Activated T-cell treated with anti-CD3 and anti-CD28 coated beads for 48 hours (primary cell): ENCODE results near the gene H19.

Source experiments
- DNase-seq: peaks from one replicate; pipeline ENCODE4 v3.0.0-alpha.2; 2020; ENCODE audit warnings: low read depth

H19 gene

GRCh38 chr11:1982873-1983600 is 14.6 kb downstream of the H19 start:
- DNase-seq, result no peak

DNA sequence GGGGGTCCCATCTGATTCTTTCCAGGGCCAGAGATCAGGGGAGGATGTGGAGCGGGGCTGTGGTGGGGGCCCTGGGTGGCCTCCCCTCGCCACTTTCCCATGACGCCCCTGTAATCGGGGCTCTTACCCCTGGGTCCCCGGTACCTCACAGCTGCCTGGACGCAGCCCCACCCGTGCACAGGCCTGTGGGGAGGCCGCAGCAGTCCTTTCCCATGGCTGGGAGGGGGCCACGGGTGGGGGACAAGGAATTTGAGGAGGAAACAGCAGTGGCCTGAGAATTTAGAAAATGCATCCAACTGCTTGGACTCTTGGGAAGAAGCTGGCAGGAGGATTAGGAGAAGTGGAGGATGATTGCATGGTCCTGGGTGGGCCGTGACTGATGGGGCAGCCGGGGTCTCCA is 18.0 kb downstream of the H19 start:
- DNase-seq, result no peak

DNA sequence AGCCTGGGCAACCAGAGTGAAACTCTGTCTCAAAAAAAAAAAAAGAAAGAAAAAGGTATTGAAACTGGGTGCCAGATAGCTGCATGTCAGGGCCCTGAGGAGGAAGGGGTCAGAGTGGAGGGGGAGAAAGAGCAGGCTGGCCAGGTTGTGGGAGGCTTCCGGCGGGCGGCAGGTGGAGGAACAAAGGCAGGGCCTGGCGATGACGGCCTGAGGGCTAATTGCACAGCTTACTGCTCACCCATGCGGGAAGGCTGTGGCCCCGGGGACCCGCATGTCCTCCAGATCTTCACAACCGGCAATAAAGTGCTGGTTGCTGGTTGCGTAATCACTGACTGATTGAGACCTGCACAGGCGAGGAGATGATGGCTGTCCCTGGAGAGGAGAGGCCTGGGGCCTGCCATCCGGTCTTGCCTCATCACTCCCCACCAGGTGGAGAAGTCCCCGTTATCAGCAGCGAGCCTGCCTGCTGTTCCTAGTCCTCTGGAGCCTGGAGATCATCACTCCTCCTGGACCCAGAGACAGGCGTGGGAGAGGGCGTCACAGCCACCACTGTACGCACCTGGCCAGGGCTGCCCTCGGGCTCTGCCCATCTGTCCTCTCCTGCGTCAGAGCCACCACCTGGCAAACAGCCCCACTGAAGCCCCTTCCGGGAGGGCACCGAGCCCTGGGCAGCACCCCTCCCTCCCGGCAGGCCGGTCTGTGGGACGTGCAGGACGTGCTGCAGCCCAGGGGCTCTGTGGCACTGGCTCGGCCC is 18.7 kb downstream of the H19 start:
- no peak for DNase-seq

- no peak for DNase-seq
Observed at GRCh38 chr11:1975185-1975584, 22.5 kb downstream of the H19 start.

- DNase-seq, result no peak
Observed at GRCh38 chr11:1970956-1971355, 26.7 kb downstream of the H19 start.

DNA sequence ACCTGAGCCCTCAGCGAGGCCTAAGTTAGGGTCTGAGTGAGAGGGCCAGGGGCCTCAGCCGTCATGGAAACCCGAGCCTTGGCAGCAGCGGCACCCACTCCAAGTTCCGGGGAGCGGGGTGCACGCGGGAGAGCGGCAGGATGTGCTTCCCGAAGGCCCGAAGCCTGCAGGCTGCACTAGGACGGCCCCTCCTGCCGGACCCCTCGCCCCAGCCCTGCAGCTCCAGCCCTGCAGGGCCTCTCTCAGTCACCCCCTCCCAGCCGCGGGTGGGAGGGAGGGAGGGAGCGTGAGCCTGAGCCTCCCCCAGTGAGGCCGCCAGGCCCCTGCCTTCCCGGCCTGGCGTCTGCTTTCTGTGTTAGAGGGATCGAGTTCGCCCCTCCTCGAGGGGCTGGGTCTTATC is 27.9 kb downstream of the H19 start:
- no peak for DNase-seq

GRCh38 chr11:1969035-1969434 is 28.6 kb downstream of the H19 start:
- DNase-seq, result no peak

DNA sequence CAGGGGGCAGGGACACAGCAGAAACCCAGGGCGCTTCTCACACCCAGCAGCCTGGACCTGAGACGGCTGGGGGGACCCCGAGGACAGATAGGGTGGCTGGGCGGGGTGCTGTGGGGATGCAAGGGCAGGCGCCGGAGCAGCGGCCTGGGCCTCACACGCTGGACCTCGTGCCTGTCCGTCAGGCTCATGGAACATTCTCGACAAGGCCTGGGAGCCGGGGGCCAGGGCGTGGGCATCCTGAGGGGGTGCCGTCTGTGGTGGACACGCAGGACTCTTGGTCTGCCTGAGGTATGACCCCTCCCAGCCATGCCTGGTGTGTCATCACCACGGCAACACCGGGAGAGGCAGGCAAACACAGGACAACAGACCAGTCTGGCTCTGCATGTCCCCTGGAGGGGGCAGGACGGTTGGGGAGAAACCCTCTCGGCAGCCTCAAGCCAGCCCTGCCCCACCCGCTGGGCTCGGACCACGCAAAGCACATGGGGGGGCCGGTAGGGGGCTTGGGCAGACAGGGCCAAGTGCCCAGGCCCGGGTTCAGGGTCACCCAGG is 29.1 kb downstream of the H19 start:
- DNase-seq, result no peak

DNA sequence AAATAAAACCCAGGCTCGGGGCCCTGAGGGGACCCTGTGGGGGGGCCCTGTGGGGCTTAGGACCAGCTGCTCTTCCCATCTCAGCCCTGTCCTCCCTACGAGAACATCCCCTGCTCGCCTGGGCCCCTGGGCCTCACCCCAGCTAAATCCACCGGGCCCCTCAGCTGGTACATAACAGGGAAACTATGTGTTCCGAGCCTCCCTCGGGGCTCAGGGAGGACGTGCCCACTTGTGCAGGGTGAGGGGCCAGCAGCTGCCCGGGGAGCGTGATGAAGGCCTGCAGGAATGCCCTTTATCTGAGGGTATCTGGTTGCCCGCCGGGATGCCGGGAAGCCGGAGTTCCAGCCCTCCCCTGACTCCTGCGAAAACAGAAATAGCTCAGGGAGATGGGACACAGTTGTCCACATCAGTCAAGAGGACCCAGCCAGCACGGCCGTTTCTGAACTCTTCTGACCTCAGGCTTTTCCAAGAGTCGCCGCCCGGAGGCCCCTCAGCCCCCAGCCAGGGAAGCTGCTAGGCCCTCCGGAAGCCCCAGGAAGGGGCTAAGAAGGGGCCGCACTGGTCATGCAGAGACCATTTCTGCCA is 29.9 kb downstream of the H19 start:
- DNase-seq, result no peak

- DNase-seq, result no peak
Observed at GRCh38 chr11:1966531-1966930, 31.1 kb downstream of the H19 start.

DNA sequence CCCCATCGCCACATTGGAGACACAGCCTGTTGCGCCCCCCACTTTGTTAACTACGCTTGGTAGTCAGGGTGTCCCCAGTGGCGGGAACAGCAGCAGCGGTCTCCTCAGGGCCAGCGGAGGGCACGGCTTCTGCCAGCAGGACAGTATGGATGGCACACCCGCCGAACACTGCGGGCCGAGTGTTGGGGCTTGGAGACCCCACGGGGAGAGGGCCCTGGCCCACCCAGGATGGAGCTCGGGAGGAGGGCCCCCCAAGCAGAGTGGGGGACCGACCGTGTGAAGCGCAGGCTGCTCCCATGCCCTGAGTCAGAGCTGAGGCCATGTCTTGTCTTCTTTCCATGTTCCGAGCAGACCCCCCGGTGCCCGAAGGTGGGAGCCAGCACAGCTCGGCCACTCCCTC is 32.7 kb downstream of the H19 start:
- no peak for DNase-seq

DNA sequence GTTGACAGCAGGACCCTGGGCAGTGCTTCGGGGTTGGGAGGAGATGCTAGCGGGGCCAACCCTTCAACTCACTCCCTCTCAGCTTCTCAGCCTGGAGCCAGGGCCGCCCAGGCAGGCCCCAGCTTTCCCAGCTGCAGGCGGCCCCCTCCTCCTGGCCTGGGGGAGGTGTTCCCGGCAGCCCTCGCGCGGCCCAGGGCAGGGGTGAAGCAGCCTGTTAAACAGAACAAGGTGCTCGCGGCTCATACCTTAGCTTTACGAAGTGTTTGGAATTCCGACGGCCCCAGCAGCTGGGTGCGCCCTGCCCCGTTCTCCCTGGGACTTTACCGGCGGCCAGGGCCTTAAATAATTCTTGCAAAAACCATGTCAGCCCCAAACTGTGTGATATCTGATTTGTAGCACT is 33.3 kb downstream of the H19 start:
- no peak for DNase-seq

DNA sequence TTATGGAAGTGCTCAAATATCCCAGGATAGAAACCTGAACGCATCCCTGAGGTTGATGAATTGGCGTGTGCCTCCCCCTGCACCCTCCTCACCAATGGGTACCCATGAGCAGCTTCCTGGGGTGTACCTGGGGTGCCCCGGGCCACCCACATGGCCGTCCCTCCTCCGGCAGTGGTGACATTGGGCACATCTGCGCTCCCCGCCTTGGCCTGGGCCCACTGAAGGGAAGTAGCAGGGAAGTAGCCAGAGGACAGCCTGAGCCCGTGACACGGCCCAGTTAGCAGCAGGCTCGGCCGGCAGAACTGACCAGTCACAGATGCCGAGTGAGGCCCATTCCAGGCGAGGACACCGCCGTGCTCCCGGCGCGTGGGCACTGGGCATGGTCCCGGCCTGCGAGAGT is 33.8 kb downstream of the H19 start:
- DNase-seq, result no peak

DNA sequence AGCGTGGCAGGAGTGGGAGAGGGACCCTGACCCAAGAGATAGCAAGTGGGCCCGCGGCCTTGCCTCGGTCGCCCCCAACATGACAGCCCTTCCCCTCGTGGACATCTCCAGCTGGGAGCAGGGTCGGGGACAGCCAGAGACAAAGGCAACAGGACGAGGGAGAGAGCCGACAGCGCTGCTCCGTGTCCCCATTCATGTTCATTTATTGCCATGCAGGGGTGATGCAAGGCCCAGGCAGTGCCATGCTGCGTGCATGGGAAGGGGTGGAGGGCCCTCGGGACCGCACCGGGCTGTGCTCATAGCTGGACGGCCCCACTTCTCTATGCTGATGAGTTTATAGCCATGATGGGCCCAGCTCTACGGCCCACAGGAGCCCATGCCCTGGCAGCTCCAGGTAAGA is 37.9 kb downstream of the H19 start:
- no peak for DNase-seq

- no peak for DNase-seq
Observed at GRCh38 chr11:1958367-1958766, 39.3 kb downstream of the H19 start.

- no peak for DNase-seq
Observed at GRCh38 chr11:1953489-1954266, 44.0 kb downstream of the H19 start.

- DNase-seq, result no peak
Observed at GRCh38 chr11:1952806-1953482, 44.7 kb downstream of the H19 start.

- no peak for DNase-seq
Observed at GRCh38 chr11:1949922-1950321, 47.7 kb downstream of the H19 start.

GRCh38 chr11:1949302-1949701 is 48.3 kb downstream of the H19 start:
- DNase-seq, result no peak

- DNase-seq, result no peak
Observed at GRCh38 chr11:1948389-1948788, 49.3 kb downstream of the H19 start.

DNA sequence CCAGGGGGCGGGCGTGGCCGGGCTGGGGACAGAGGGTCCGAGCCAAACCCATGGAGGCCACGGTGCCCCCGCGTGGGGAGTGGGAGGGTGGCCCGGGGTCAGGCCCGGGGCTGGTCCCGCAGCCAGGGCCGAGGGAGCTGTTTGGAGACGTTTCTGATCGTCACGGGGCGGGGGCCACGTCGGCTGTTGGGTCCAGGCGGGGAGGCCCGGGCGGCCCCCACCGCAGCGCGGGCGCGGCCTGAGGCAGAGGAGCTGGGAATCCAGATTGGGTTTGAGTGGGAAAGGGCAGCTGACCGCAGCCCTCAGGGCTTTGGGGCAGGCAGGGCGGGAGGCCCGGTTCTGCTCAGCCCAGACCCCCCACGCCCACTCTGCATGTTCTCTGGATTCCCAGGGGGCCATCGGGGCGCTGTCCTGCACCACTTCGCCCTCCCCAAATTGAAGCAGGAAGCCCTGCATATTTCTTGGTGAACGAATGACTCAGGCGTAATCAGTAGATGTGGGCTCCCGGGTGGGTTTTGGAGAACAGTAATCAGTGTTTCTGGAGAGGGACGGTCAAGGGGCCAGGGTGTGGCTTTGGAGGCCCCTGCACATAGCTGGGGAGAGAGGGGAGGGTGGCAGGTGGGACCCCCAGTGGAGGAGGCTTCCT is 49.9 kb downstream of the H19 start:
- DNase-seq, result no peak
